ENCODE measurements around the gene TYW1.
"Not testable (repeated sequence)": the region's sequence is repeated elsewhere in the genome, so short reads cannot be mapped to it uniquely, and the experiment has no call there.

The TYW1 gene

GRCh38 chr7:66980336-66980735 is 16.3 kb upstream of the TYW1 start:
- not testable (repeated sequence) for H3K4me3 ChIP-seq (ENCODE audit: low read depth, low read length); DNase-seq (ENCODE audit: low read depth)

DNA sequence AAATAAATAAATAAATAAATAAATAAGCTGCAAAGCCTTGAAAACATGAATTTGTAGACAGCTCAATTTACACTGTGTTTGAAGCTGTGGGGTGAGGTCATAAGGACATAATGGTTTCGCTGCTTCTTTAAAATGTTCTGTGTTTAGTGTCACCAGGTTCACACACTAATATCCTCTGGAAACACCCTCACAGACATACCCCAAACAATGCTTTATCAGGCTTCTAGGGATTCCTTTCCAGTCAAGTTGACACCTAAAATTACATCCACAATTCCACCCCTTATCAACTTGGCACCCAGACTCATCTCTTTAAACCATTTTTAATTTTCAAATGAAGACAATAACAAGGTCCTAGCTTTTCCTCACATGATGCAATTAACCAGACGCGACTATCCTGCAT is 7.1 kb upstream of the TYW1 start:
- not testable (repeated sequence) for DNase-seq (ENCODE audit: low read depth); H3K4me3 ChIP-seq (ENCODE audit: low read depth, low read length)

DNA sequence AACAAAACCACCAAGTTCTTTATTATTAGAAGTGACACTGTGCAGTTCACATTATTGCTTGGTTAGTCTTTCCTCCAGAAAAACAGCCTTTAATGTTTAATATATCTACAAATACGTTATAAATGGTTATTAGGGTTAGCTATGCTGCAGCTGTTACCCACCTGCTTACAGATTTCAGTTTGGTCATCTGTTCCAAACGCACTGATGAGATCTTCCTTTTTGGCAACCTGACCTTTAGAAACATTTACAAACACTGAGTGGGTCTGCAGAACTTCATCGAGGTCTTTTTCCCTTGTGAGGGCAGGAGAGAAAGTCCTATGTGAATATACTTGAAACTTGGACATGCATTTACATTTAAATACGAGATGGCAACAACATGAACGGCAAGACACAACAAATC is 2.6 kb upstream of the TYW1 start:
- peak overlapping the region; percentile 58 for H3K4me3 ChIP-seq (ENCODE audit: low read depth, low read length)
- DNase-seq (ENCODE audit: low read depth), result not testable (repeated sequence)

DNA sequence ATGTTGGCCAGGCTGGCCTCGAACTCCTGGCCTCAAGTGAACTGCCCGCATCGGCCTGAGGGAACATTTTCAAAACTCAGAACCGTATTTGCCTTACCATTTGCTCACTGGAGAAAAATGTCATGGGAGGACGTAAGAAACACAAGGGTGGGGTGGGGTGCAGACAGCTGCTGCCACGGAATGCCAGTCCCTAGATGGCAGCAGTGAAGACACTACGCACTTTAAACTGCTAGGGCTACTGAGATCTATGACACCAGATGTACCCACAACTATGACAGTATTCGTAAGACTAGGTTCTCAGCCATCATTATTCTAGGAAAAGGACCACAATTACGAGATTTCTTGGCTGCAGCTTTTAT is 2.0 kb upstream of the TYW1 start:
- peak; percentile 48 for DNase-seq (ENCODE audit: low read depth)
- peak overlapping the region; percentile 58 for H3K4me3 ChIP-seq (ENCODE audit: low read depth, low read length)

DNA sequence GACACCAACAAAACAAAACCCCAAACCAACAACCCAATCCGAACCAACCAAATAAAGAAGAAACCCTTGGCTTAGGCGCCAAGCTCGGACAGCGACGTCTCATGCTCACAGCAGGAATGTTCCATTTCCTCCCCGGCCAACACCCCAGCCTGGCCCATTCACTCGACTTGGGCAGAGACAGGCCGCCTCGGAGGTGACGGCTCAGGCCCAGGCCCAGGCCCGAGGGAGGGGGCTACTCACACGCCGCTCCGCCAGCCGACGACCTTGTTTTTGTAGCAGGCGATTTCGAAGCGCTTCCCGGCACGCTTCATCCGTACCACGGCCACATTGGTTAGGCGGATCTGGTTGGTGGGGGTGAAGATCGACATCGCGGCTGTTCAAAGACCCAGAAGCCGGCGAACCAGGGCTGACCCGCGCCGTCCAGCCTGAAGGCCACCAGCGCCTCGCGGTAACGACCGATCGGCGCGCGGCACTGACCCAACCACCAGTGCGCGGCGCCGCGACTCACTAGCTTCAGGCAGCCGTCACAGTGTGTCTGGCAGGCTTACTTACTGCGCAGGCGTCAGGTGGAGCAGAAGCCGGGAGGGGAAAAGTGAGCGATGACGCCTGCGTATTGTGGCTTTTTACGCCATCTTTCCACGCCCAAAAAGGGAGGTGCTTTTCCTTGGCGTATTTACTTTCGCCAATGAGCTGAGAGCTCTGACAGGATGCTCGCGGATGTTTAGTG is 1.4 kb upstream of the TYW1 start, which contains the start of gene SBDS:
TSS of gene SBDS (minus strand) at position 537 of the 727 bp plus-strand sequence. CDS start at position 368, 169 bp downstream.
- H3K4me3 ChIP-seq (ENCODE audit: low read depth, low read length), result peak within 1 kb of the TSS; percentile 61
- peak; percentile 93 for DNase-seq (ENCODE audit: low read depth)

- not testable (repeated sequence) for DNase-seq (ENCODE audit: low read depth); H3K4me3 ChIP-seq (ENCODE audit: low read depth, low read length)
Observed at GRCh38 chr7:67000601-67001258, 4.1 kb downstream of the TYW1 start.

DNA sequence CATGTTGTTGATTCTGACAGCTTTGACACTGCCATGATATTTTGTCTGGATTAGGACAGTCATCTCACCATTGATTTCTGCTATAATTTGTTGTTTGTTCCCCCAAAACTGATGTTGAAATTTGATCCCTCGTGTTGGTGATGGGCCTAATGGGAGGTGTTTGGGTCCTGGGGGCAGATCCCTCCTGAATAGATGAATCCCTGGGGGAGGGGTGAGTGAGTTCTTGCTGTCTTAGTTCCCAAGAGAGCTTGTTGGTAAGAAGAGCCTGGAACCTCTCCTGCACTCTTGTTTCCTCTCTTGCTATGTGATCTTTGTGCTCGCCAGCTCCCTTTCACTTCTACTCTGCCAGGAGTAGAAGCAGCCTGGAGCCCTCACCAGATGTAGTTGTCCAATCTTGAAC is 7.5 kb downstream of the TYW1 start:
- DNase-seq (ENCODE audit: low read depth); H3K4me3 ChIP-seq (ENCODE audit: low read depth, low read length): not testable (repeated sequence)

- no peak for DNase-seq (ENCODE audit: low read depth)
- no peak overlapping the region for H3K4me3 ChIP-seq (ENCODE audit: low read depth, low read length)
Observed at GRCh38 chr7:67006965-67007364, 10.3 kb downstream of the TYW1 start.

DNA sequence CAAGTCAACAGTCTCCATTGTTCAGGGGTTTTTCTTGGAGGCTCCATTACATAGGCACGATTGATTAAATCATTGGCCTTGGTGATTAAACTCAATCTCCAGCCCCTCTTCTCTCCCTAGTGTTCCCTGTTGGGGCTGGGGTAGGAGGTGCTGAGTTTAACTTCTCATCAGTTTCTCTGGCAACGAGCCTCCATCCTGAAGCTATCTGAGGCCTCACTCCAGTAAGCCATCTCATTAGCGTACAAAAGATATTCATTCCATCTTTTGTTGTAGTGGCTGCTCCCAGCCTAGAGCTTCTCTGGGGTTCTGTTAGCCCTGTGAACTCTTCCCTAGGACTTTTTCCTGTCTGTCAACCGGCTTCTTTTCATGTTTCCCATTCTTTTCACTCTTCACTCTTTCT is 11.6 kb downstream of the TYW1 start:
- DNase-seq (ENCODE audit: low read depth), result no peak
- no peak overlapping the region for H3K4me3 ChIP-seq (ENCODE audit: low read depth, low read length)

DNA sequence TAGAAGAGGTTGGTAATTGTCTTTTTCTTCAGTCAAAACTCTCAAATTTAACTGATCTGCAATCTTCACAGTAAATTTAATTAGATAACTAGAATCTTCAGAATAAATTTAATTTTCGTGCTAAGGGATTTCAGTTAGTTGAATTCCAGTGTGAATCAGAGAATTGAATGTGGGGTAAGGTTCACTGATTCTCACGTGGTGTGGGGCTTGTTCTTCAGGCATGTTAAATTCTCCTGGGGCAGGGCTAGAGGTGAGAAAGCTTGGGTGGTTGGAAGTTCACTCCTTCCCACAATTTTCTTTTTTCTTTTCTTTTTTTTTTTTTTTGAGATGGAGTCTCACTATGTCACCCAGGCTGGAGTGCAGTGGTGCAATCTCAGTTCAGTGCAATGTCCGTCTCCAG is 13.0 kb downstream of the TYW1 start:
- DNase-seq (ENCODE audit: low read depth); H3K4me3 ChIP-seq (ENCODE audit: low read depth, low read length): not testable (repeated sequence)

DNA sequence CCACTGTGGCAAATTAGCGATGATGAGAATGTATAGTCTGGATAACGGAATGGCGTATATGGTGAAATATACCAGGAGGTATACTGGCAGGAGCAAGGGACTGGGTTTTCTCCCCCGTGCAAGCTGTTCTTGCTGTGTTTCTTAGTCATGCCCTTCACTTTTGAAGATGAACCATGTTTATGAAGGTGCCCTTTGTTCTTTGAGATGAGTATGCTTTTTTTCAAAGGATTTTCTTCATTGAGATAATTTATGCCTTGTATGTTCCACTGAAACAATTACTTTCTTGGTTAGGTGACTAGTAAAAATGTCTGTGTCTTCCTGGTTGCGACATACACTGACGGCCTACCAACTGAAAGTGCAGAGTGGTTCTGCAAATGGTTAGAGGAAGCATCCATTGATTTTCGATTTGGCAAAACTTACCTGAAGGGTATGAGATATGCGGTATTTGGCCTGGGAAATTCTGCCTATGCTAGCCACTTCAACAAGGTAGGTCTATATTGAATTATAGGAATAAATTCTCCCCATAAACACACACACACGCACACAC is 17.5 kb downstream of the TYW1 start:
- not testable (repeated sequence) for DNase-seq (ENCODE audit: low read depth); H3K4me3 ChIP-seq (ENCODE audit: low read depth, low read length)

DNA sequence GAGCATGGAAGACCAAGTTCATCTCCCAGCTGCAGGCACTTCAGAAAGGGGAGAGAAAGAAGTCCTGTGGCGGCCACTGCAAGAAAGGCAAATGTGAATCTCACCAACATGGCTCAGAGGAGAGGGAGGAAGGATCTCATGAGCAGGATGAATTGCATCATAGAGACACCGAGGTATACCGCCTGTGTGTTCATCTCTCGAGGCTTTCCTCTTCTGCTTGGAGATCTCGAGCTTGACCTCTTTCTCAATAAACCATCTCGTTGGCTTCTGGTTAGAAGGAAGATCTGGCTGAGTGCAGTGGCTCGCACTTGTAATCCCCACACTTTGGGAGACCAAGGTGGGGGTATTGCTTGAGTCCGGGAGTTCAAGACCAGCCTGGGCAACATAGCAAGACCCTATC is 21.3 kb downstream of the TYW1 start:
- DNase-seq (ENCODE audit: low read depth); H3K4me3 ChIP-seq (ENCODE audit: low read depth, low read length): not testable (repeated sequence)

DNA sequence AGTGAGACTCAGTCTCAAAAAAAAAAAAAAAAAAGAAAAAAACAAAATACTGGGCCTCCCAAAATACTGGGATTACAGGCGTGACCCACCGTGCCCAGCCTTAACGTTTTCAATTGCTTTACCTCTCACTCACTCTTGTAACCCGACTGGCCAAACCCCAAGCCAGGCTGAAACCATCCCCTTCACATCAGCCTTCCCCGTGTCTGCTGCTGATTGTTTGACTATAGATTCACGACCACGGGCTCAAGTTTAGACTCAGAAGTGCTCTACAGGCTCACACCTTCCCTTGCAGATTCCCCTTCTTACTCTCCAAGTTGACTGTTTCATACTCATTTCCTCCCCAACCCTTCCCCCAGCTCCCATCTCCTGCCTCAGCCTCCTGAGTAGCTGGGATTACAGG is 22.3 kb downstream of the TYW1 start:
- no peak overlapping the region for H3K4me3 ChIP-seq (ENCODE audit: low read depth, low read length)
- no peak for DNase-seq (ENCODE audit: low read depth)

- no peak overlapping the region for H3K4me3 ChIP-seq (ENCODE audit: low read depth, low read length)
- DNase-seq (ENCODE audit: low read depth), result no peak
Observed at GRCh38 chr7:67019562-67020390, 23.1 kb downstream of the TYW1 start.

DNA sequence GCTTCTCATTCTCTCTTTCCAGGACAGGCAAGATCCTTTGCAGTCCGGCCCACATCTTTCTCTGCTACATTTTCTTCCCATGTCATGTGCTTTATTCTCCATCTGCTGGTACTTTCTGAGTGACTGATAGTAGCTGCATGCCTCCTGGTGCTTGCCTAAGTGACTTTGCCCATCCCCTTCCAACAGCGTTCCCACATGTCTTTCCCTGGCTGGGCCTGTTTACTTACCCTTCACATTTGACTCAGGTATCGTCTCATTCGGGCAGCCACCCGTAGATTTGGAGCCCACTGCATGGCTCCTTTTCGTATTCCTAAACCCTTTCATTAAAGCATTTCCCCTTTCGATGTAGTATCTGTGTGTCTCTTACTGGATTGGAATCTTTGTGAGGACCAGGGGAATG is 24.6 kb downstream of the TYW1 start:
- no peak for DNase-seq (ENCODE audit: low read depth)
- H3K4me3 ChIP-seq (ENCODE audit: low read depth, low read length), result no peak overlapping the region

DNA sequence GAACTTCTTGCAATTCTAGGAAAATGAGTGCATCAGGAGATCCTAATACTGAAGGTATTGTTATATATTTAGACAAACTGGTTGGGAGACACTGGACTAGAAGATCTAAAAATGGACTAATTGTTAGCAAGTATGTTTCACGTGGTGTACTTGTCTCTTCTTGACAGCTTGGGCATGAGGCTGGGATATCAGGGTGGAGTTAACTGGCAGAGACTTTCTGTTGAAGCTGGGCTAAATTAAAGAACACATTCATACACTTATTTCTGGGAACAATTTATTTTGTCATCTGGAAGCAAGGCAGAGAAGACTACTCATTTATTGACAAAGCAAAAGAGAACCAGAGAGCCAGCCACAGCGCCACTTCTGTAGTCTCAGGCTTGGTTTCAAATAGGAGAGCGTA is 25.9 kb downstream of the TYW1 start:
- H3K4me3 ChIP-seq (ENCODE audit: low read depth, low read length), result no peak overlapping the region

GRCh38 chr7:67025459-67025858 is 28.8 kb downstream of the TYW1 start:
- H3K4me3 ChIP-seq (ENCODE audit: low read depth, low read length), result not testable (repeated sequence)
- peak; percentile 24 for DNase-seq (ENCODE audit: low read depth)

More for the DNA sequence above, 25.9 kb downstream of the TYW1 start:
- DNase-seq (ENCODE audit: low read depth), result no peak

DNA sequence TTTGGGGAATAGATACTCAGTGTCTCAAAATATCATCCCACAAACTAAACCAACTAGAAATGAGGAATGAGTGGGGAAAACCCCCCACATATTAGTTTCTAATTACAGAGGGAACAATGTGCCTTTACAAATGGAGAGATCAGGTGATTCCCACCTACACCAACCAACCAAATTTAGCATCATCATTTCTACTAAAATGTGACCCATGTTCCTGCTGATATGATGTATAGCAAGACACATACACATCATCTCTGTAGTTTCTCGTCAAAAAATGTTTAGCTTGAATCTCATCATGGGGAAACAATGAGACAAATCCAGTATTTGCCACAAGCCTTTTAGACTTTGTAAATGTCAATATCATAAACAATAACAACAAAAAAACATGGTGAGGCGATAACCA is 35.1 kb downstream of the TYW1 start:
- not testable (repeated sequence) for DNase-seq (ENCODE audit: low read depth); H3K4me3 ChIP-seq (ENCODE audit: low read depth, low read length)

- H3K4me3 ChIP-seq (ENCODE audit: low read depth, low read length), result no peak overlapping the region
- DNase-seq (ENCODE audit: low read depth), result no peak
Observed at GRCh38 chr7:67033251-67033650, 36.6 kb downstream of the TYW1 start.
